HG03575 (cell line): ENCODE data around the gene TMCC1.
"Not testable (repeated sequence)": the region's sequence is repeated elsewhere in the genome, so short reads cannot be mapped to it uniquely, and the experiment has no call there.

Source experiments
- ATAC-seq: cut with Tn5 transposase; IDR thresholded peaks from one replicate; pipeline ENCODE4 v1.9.1; 2021; ENCODE audit not compliant: unreplicated experiment, insufficient number of reproducible peaks, low FRiP score; ENCODE audit errors: extremely low read depth

Gene TMCC1

DNA sequence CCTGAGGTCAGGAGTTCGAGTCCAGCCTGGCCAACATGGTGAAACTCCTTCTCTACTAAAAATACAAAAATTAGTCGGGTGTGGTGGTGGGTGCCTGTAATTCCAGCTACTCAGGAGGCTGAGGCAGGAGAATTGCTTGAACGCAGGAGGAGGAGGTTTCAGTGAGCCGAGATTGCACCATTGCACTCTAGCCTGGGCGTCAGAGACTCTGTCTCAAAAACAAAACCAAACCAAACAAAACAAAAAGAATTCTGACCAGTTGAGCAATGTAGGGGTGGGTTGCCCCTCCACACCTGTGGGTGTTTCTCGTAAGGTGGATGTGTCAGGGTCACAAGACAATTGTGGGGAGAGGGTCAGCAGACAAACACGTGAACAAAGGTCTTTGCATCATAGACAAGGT, 252.5 kb downstream of the TMCC1 start:
- ATAC-seq = not testable (repeated sequence)

- no peak for ATAC-seq
Measured at GRCh38 chr3:129638481-129638880, 255.0 kb downstream of the TMCC1 start.

DNA sequence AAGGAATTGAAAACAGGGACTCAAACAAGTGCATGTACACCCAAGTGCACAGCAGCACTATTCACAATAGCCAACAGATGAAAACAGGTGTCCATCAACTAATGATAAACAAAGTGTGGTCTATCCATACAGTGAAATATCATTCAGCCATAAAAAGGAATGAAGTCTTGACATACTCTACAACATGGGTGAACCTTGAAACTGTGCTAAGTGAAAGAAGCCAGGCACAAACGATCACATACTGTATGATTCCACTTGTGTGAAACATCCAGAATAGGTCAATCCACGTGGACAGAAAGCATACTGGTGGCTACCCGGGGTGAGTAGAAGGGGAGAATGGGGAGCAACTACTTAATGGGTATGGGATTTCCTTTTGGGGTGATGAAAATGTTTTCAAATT, 257.4 kb downstream of the TMCC1 start:
- ATAC-seq = no peak

DNA sequence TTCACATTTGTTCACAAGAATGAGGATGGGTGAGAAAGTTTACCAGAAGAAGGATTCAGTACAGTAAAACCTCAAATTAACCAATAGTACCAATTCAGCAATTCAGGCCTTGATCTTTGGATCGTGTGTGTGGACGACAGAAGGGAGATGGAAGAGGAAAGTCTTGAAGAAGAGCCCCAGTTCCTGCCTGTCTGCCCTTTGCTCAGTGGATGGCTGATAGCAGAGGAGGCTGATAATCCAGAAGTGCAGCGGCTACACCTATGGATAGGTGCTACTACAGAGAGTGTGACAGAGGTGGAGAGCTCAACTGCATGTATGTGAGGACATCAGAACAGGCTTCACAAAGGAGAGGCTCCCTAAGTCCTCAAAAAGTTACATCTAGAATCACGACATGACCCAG, 257.9 kb downstream of the TMCC1 start:
- ATAC-seq = no peak

- no peak for ATAC-seq
Measured at GRCh38 chr3:129633751-129634481, 259.6 kb downstream of the TMCC1 start.

- no peak for ATAC-seq
Measured at GRCh38 chr3:129632977-129633376, 260.5 kb downstream of the TMCC1 start.

DNA sequence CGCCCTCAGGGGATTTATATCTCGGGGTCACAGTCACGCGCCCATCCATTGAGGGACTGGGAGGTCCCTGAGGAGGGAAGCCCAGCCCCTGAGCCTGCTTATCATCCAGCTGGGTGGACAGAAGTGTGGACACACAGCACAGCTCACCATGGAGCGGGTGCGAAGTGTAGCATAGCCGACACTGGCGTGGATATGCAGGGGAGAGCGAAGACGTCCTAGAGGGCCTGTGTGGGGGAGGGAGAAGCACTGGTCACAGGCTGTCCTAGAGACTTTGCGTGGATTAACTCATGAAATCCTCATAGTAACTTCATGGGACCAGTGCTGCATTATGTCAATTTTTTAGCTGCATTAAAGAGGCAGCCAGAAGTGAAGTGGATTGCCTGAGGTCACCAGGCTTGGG, 261.0 kb downstream of the TMCC1 start:
- ATAC-seq = no peak

- no peak for ATAC-seq
Measured at GRCh38 chr3:129632056-129632455, 261.5 kb downstream of the TMCC1 start.

GRCh38 chr3:129629011-129629410, 264.5 kb downstream of the TMCC1 start:
- ATAC-seq = no peak

- no peak for ATAC-seq
Measured at GRCh38 chr3:129628169-129628522, 265.4 kb downstream of the TMCC1 start.

DNA sequence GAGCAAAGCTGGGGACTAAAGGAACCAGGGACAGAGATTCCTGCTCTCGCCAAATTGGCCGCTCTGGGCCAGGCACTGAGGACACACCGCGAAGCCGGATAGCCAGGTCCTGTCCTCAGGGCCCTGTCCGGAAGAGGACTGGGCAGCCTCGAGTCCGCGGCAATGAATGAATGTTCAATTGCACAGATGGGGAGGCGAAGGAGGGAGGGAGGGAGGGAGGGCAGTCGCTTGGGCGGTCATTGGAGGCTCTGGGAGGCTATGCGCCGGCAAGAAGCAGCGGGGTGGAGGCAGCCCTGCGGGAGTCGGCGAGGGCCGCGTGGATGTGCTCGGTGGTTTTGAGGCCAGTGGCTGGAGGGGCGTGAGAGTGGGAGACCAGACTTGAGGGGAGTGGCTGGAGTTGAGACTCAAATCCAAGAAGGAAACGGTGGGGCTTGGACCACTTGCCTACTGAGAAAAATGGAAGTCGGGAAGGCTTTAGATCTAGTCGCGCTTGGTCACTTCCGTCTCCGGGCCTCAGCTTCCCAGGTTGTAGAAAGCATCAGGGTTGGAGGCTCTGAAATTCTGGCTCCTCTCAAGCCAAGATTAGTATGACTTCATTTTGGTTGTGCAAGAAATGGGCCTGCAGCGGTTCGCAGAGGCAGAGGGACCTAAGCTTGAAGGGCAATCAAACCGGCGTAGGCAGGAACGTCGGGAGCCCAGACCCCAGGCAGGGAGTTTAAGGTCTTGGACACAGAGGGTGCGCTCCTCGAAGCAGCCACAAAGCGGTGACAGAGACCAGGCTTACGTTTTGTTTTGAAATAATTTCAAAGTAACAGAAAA, 266.0 kb downstream of the TMCC1 start:
- no peak for ATAC-seq

DNA sequence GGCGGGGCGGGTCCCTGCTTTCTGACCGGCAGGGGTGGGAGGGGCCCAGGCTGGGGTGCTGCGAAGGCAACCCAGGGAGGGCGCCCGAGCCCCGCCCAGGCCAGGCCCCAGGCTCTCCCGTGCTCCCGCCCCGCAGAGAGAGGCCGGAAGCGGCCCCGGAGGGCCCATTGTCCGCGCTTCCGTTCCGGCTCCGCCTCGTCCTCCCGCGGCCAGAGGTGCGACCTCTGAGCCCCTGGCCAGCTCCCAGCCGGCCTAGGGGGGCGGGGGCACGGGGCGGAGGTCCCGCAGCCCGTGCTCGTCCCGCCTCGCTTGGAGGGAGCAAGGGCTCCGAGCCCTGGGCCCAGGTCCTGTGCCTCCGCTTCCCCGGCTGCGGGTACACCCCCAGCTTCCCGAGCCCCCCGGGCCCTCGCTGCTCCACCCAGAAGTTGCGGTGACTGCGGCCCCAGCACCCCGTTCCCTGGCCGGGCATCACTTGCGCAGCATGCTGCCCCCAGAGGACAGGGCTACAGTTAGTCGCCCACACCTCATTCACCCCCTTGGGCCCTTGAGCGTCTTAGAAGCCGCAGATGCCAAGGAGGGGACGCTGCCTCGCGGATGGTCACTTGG, 266.7 kb downstream of the TMCC1 start:
- peak; percentile 57 for ATAC-seq

DNA sequence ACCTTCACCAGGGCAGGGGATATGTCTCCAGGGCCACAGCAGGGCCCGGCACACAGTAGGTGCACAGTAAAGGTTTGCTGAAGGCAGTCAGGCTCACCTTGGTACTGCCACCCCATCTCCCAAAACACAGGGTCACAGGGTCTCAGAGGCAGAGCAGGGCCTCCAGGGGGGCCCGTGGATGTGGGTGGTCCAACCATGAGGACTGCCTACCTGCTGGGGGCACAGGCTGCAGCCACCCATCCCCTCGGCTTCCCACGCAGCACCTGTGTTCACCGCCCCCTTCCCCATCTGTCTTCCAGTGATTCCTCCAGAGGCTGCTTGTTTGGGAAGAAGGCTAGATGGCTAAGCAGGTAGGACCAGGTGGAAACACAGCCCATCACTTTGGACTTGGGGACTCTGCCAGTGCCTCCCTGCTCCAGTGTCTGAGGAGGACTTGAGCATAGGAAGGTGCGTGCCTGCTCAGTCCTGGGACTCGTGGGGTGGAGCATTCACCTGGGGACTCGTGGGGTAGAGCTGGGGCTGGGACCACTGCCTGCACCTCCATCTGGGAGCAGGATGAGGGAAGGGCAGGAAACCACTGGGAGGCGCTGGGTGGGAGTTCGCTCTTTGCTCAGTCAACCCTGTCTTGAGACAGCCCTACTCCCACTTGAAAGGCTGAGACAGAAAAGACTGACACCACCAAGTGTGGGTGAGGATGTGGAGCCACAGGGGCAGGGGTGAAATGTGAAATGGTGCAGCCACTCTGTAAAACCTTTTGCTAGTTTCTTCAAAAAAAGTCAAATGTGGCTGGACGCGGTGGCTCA, 268.2 kb downstream of the TMCC1 start:
- no peak for ATAC-seq

- no peak for ATAC-seq
Measured at GRCh38 chr3:129624347-129625071, 269.0 kb downstream of the TMCC1 start.

- no peak for ATAC-seq
Measured at GRCh38 chr3:129623447-129624118, 269.9 kb downstream of the TMCC1 start.

GRCh38 chr3:129622933-129623332, 270.6 kb downstream of the TMCC1 start:
- no peak for ATAC-seq

DNA sequence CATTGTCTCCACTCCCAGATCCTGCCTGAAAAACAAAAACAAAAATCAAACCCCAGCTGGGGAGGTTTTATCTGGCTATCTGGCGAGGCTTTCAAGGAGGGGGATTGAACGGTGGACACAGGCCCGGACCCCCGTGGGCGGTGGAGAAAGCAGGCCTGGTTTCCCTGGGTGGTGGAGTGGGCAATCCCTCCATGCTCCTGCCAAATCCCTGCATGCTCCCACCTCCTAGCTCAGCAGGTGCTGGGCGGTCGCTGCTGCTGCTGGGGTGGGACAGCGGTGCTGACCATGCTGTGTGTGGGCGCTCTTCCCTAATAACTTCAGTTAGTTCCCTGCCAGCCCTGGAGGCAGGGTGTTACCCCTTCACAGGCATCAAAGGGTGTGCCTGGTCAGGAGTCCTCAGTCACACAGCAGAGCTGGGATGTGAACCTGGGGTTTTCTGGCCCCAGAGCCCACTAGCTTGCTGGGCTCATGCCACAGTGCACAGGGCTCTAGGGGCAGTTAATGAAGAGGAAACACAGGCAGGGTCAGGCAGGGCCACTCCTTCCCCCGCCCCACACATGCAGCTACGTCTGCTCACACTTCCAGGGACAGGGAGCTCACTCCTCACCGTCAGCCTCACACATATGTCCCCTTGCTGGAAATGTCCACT, 271.2 kb downstream of the TMCC1 start:
- ATAC-seq = no peak
